Measurements from ENCODE around the gene ENOX2.

ENOX2 gene

DNA sequence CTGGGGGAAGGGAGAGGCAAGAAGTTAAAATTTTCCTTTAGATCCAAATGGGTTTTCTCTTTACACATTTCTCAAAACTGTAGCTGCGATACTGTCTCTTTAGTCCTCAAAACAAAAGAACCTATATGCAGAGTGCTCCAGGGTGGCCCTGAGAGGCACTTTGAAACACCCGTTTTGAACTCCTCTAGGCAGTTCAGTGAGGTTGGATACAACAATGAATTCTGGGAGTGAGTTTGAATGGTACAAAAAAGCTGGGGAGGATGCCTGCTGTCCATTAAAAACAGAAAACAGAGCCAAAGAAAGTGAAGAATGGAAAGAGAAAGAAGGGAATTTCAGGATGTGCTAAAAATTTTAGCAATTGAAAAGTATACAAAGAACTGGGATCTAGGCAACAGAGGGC, 23.1 kb downstream of the ENOX2 start:
- no peak for DNase-seq (ENCODE audit: low read depth)
- TF ChIP-seq, protein P1, sequence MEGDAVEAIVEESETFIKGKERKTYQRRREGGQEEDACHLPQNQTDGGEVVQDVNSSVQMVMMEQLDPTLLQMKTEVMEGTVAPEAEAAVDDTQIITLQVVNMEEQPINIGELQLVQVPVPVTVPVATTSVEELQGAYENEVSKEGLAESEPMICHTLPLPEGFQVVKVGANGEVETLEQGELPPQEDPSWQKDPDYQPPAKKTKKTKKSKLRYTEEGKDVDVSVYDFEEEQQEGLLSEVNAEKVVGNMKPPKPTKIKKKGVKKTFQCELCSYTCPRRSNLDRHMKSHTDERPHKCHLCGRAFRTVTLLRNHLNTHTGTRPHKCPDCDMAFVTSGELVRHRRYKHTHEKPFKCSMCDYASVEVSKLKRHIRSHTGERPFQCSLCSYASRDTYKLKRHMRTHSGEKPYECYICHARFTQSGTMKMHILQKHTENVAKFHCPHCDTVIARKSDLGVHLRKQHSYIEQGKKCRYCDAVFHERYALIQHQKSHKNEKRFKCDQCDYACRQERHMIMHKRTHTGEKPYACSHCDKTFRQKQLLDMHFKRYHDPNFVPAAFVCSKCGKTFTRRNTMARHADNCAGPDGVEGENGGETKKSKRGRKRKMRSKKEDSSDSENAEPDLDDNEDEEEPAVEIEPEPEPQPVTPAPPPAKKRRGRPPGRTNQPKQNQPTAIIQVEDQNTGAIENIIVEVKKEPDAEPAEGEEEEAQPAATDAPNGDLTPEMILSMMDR (IDR thresholded peaks at IDR 0.05; ENCODE audit: low read length, missing control alignments), result no peak
- H3K4me3 ChIP-seq (replicated peaks; ENCODE audit: low read depth, low read length), result no peak overlapping the region

DNA sequence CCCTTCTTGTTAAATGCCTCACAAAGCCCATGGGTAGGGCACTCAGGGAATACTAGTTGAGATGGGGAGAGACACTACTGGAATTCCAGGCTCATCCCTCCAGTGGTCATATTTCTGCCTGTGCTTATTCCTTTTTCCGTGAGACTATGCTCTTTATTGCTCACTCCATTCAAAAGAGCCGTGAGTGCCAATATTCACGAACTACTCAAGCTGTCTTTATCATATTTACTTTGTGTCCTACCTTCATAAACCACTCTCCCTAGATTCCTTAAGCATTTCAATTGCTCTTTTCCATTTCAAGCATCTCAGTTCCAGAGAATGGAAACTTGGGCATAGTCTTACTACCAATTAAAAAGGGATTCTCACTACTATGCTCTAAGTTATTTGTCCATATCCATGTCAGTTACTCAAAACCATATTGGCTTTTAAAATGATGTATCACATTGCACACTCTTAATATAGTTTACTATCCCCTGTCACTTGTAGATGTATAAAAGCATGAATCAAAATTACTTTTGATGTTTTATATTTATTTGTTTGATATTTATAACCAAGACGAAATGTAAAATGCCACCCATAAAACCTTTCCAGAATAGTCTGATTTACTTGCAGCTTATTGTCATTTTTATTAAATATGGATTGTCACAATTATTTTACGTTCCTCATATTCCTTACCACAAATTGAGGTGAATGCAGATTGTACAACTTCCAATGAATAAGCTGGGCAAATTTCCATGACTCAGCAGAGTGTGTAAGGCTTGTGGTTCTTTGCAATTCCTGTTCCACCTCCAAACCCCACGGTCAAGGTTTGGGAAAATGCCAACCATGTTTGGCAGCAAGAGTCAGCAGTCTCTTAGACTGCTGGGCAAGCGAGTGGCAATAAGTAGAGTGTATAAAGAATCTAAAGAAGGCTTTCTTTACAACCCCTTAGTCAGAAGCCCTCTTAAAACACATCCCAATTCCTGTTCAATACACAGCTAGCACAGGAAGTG, 24.4 kb downstream of the ENOX2 start:
- DNase-seq (ENCODE audit: low read depth), result peak; percentile 91
- no peak overlapping the region for H3K4me3 ChIP-seq (replicated peaks; ENCODE audit: low read depth, low read length)
- TF ChIP-seq, protein P1 (IDR thresholded peaks at IDR 0.05; ENCODE audit: low read length, missing control alignments), result no peak

DNA sequence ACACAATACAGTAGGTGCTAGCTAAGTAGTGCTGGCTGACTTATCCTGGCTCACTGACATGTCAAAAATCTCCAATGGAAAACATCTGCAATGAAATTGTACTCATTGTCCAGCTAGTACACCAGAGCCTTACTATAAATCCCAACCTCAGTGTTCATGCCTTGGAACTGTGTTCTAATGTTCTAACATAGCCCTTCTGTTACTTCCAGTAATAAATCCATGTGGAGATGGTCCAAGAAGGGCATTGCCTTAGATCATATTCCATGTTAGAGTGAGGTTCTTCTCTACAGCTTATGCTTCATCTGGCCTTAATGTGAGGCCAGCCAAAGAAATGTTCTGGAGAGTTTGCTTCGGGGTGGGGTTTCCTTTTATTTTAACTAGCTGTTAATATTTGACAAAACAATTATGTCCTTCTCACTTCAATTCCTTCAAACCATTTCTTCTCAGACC, 25.1 kb downstream of the ENOX2 start:
- DNase-seq (ENCODE audit: low read depth), result no peak
- TF ChIP-seq, protein P1 (IDR thresholded peaks at IDR 0.05; ENCODE audit: low read length, missing control alignments), result no peak
- no peak overlapping the region for H3K4me3 ChIP-seq (replicated peaks; ENCODE audit: low read depth, low read length)

DNA sequence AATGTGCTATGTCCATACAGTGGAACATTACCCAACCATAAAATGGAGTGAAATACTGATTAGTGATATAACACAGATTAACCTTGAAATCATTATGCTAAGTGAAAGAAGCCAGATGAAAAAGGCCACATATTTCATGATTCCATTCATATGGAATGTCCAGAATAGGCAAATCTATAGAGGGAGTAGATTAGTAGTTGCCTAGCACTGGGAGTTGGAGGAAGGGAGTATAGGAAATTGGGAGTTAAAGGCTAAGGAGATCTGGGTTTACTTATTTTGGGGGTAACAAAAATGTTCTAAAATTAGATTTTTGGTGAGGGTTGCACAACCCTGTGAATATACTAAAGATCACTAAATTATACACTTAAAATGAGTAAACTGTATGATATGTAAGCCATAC, 26.8 kb downstream of the ENOX2 start:
- TF ChIP-seq, protein P1 (IDR thresholded peaks at IDR 0.05; ENCODE audit: low read length, missing control alignments), result no peak
- no peak for DNase-seq (ENCODE audit: low read depth)
- H3K4me3 ChIP-seq (replicated peaks; ENCODE audit: low read depth, low read length), result no peak overlapping the region

DNA sequence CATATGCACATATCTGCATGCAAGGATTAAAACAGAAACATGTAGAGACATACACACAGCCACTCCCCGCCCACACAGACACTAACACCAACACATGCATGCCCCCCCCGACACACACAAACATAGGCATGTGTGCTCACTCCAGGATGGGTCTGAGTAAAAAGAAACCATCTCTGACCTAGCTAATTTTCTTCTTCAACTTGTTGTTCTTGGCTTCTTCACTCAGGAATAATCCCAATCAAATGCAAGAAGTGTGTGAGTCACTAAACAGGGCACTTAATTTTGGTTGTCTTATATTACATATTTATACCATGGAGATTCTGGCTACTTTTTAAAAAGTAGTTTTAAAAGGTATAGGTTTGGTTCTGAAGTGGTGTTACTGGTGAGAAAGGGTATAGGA, 28.3 kb downstream of the ENOX2 start:
- DNase-seq (ENCODE audit: low read depth), result no peak
- no peak overlapping the region for H3K4me3 ChIP-seq (replicated peaks; ENCODE audit: low read depth, low read length)
- TF ChIP-seq, protein P1 (IDR thresholded peaks at IDR 0.05; ENCODE audit: low read length, missing control alignments), result no peak

DNA sequence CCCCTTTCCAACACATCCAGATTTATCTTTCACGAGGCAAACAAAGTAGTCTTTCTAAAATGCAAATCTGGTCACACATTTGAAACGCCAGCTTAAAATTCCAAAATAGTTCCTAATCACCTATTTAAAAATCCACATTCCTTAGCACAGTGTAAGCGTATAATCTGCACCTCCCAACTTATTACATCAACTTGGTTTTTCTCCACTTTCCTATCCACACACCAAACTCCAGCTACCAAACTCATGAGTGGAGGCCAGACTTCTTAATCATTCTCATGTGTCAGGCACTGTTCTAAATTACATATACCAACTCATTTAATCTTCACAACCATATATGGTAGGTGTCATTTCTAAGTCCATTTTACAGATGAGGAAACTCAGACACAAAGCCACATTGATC, 33.8 kb downstream of the ENOX2 start:
- TF ChIP-seq, protein P1 (IDR thresholded peaks at IDR 0.05; ENCODE audit: low read length, missing control alignments), result no peak
- no peak for DNase-seq (ENCODE audit: low read depth)
- H3K4me3 ChIP-seq (replicated peaks; ENCODE audit: low read depth, low read length), result no peak overlapping the region

Measured in fibroblast of pulmonary artery (primary cell).